Activated CD4-positive, alpha-beta T cell treated with anti-CD3 and anti-CD28 coated beads, Interleukin-2, amount 50 U/mL, for 16 hours (primary cell): ENCODE measurements around the gene ARSH.
"Not testable (repeated sequence)": the region's sequence is repeated elsewhere in the genome, so short reads cannot be mapped to it uniquely, and the experiment has no call there.

Experiments used
- DNase-seq: peaks from one replicate; pipeline ENCODE4 v3.0.0-alpha.2; 2020

The ARSH gene, protein sequence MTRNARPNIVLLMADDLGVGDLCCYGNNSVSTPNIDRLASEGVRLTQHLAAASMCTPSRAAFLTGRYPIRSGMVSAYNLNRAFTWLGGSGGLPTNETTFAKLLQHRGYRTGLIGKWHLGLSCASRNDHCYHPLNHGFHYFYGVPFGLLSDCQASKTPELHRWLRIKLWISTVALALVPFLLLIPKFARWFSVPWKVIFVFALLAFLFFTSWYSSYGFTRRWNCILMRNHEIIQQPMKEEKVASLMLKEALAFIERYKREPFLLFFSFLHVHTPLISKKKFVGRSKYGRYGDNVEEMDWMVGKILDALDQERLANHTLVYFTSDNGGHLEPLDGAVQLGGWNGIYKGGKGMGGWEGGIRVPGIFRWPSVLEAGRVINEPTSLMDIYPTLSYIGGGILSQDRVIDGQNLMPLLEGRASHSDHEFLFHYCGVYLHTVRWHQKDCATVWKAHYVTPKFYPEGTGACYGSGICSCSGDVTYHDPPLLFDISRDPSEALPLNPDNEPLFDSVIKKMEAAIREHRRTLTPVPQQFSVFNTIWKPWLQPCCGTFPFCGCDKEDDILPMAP

GRCh38 chrX:3006495-3006894 is at the start of gene ARSH:
Gene ARSH, plus strand, starts transcription at chrX:3006546. Its CDS starts 67 bp downstream, at chrX:3006613.
- no peak for DNase-seq

DNA sequence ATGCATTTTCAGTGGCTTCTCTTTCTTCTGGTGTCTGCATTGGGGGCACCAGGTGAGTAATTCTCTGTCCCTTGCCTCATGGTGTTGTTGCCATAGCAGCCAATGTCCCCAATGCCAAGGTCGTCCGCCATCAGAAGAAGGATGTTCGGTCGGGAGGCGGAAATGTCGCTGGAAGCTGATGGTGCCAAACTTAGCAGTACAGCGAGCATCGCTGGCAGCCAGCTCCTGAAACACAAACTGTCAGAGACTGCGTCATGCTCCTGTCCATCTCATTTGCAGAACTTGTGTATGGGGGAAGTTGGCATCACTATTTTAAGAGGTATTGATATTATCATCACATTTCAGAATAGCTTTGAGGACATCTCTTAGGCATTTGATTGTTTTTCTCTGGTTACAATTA is 48.1 kb upstream of the ARSH start:
- no peak for DNase-seq

DNA sequence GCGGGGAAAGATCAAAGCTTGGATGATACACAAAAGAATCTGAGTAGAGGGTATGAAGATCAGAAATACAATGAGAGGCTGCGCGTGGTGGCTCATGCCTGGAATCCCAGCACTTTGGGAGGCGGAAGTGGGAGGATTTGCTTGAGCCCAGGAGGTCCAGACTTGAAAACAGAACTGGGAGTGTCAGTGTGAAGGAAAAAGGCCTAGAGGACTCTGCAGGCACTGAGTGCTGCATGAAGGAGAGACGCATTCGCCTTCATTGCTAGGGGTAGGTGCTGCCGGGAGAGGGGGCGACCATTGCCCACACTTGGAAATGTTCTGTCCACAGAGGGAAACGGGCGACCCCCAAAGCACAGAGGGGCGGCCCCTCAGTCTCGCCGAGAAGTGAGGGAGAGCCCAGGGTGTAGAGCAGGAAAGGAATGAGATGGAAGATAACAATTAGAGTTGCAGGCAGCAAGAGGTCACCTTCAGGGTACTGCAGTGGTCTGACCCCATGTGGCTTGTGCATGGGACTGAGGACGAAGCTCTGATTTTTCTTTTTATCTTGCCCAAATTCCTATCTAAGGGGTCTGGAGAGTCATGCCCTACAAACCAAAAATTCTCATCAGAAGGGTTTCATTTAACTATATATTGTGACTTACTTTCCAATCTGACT is 45.4 kb upstream of the ARSH start:
- DNase-seq, result no peak

GRCh38 chrX:2962381-2962780 is 44.0 kb upstream of the ARSH start:
- no peak for DNase-seq

DNA sequence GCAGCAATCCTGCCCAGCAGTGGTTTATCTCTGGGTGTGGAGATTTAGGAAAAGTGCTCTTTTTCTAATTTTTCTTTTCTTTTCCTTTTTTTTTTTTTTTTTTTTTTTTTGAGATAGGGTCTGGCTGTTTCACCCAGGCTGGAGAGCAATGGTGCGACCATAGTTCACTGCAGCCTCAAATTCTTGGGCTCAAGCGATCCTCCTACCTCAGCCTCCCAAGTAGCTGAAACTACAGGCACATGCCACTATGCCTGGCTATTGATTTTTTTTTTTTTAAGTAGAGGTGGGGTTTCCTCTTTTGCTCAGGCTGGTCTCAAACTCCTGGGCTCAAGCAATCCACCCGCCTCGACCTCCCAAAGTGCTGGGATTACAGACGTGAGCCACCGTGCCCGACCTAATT is 42.9 kb upstream of the ARSH start:
- DNase-seq, result not testable (repeated sequence)

DNA sequence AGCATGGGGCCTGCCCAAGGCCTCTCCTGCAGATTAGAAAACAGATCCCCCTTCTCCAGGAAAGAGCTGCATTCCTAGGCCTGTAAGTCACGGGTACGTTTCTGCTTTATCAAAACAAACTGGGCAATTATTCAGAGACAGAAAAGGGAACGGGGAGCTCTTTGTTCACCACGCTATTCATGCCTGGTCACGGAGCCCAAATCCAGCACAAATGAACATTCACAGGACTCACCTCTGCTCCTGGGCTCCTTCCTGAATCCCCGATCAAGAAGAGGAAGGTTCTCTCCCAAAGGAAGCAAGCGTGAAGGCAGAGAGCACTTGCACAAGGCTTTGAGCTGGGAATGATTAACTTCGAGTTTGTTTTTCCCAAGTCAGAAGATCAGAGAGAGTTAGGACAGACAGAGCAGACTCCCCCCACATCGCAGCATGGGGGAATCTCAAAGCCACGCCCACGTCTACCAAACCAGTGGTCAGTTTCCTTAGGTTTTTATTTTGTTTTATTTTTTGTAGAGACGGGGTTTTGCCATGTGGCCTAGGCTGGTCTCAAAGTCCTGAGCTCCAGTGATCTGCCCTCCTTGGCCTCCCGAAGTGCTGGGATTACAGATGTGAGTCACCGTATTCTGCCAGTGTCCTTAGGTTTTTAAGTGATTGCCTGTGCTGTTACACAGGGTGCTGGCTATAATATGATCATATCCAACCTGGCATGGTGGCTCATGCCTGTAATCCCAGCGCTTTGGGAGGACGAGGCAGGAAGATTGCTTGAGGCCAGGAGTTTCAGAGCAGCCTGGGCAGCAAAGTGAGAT is 42.2 kb upstream of the ARSH start:
- not testable (repeated sequence) for DNase-seq

- peak; percentile 23 for DNase-seq
These were observed 40.4 kb upstream of the ARSH start for GRCh38 chrX:2965965-2966364.

DNA sequence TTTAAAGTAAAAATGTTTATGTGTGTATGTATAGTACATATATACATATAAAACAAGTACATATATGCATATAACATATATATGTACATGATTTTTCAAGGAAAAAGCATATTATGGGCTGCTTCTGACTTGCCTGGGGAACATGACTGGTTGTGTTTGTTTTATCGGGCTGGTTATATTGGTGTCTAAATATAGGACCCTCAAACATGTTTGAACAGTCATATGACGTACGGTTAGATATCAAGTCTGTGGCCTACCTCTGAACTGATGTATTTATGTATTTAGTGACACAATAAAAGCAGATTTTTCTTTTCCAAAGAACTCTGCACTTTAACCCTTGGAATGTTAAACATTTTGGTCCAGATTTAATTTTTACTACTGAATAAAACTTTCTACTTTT is 39.3 kb upstream of the ARSH start:
- no peak for DNase-seq

DNA sequence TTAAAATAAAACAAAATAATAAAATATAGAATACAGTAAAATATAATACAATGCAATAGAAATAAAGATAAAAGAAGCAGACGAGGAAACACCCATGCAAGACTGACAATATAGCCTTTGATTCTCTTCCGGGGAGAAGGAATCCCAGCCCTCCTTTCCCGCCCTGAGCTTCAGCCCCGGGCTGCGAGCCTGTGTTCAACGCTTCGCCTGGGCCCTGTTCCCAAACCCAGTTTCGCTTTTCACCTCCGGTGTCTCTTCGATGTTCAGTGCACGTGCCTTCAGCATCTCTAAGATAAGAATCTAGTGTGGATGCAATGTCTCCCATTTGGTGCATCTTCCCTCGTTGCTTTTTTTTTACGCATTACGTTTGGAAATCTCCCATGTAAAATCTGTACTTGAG is 38.8 kb upstream of the ARSH start:
- no peak for DNase-seq

DNA sequence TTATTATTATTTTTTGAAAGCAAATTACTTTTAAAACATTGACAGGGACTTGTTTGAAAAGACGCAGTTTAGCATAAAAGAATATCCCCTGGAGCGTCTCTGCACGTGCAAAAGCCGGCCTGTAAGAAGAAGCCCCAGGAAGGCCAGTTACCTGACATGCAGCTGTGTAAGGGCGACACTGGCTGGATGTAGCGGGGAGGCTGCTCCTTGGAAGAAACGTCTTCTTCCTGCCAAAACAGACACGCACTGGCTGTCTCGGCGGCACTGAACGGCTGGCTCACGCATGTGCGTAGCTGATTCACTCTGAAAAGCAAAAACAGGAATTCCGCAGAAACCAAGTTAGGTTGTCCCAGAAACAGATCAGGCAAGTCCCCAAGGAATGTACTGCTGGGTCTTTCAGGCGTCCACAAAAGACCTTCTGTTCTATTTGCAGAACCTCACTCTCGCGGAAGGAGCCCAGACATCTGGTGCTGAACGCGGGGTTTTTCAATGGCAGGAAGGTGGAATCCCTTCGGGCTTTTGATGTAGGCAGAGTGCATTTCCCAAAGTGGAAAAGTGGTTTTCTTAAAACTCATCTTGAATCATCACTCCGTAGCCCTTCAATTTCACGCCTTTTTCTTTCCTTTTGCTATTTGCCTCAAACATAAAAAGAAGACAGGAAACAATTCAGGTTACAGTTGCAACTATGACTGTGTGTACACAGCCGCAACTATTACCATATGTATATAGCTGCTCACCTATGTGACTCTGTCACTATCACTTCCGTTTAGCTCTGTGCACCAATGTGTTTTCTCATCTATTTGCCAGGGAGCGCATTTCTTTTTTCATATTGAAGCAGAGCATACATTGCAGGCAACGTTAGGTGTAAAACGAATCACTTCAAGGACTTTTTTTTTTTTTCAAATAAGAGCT is 38.1 kb upstream of the ARSH start:
- peak; percentile 25 for DNase-seq

GRCh38 chrX:2969021-2969420 is 37.3 kb upstream of the ARSH start:
- DNase-seq, result no peak

- no peak for DNase-seq
These were observed 34.0 kb upstream of the ARSH start for GRCh38 chrX:2972391-2972790.

- no peak for DNase-seq
These were observed 31.4 kb upstream of the ARSH start for GRCh38 chrX:2974961-2975360.

GRCh38 chrX:2978639-2979038 is 27.7 kb upstream of the ARSH start:
- not testable (repeated sequence) for DNase-seq

- DNase-seq, result no peak
These were observed 22.0 kb upstream of the ARSH start for GRCh38 chrX:2984342-2984741.

DNA sequence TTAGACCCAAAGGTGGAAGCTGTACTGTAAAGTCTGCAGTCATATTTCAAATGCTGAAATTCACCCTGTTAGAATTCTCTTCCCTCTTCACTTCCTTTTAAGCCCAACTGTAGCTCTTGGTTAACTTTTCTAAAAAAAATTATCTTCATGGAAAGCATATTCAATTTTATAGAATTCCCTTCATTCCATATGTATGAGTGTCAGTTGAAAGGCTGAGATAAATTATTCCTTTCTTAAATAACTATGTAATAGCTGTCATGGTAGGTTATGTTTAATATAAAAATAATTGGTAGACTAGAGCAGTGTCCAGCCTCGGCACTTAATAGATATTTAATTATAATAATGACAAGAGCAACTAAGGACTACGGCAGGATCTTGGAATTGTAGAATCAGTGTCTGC is 16.8 kb upstream of the ARSH start:
- no peak for DNase-seq

GRCh38 chrX:3010532-3010931 is 4.2 kb downstream of the ARSH start:
- no peak for DNase-seq

DNA sequence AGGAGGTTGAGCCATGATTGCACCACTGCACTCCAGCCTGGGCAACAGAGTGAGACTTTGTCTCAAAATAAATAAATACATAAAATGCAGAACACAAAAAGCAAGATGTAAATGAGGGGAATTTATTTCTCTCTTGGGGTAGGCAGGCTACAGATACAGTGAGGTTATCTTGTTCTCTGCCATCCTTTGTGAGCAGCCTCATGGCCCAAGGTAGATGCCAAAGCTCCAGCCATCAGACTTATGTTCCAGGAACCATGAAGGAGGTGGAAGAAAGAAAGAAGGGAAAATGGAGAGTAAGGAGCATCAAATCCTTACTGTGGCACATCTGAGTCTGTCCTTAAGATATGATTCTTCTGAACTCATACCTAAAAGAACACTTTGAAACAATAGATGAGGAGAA is 11.1 kb downstream of the ARSH start:
- no peak for DNase-seq

DNA sequence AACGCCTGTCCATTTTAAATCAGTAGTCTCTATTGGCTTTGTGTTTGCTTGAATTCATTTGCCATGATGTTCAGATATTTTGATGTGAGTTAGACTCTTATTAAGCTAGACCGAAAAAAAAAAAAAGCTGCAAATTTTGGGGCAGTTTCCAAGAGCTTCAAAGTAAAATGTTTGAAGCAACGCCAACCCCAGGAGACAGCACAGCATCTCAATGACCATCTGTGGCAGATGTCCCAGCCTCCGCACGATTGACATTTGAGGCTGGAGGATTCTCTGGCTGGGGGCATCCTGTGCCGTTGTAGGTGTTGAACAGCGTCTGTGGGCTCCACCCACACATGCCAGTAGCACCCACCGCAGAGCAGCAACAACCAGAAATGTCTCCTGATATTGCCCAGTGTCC is 17.8 kb downstream of the ARSH start:
- DNase-seq, result no peak

DNA sequence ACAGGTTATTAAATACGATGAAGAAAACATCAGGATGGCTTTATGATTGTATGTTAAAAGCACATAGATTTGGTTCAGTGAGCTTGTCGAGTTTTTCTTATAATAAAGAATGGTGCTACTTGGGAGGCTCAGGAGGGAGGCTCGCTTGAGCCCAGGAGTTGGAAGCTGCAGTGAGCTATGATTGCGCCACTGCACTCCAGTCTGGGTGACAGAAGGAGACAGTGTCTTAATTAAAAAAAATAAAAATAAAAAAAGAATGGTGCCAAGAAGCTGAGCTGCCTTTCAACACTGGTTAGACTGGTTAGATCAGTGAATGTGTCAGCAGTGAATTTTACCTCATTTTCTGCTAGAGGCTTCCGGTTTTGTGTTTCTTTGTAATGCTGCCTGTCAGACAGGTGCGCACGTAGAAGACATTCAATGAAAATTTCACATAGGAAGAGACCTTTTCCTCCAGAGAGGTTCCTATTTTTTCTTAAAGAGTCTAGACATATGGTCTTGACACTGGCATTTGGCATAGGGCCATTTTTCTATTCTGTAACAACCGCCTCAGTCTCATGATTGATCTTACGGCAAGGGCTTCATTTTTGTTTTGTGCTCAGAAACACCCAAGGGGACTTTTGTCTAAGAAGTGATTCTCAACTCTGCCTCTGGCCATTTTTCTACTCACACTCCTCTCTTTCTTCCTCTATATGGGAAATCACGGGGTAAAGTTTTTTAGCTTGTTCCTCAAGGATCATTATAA is 19.9 kb downstream of the ARSH start:
- DNase-seq, result no peak

GRCh38 chrX:3029129-3029528 is 22.8 kb downstream of the ARSH start:
- no peak for DNase-seq

DNA sequence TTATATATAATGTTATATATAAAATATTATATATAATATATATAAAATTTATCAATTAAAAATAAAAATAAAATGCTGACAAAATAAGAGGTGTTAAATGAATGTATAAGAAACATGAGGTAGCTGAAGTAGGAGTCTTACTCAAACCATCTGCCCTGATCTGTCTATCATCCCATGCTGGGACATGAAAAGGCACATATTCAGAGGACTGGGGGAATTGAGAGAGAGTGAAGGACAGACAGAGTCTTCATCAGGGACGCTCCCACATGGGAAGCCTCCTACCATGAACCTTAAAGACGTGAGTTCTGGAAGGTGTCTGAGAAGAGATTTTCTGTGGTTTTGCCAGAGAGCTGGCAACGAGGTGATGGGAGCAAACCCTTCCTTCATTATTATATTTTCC is 30.9 kb downstream of the ARSH start:
- DNase-seq, result no peak
